HCT116 (cell line): ENCODE results near the gene MYO3B. TPM values are rescaled to one million over a fixed set of nuclear protein-coding genes. Genes with fewer than 3 reads are reported as not detected.

Source experiments
- ATAC-seq: fragments of 200-7000 bp; cut with Tn5 transposase; 2 replicates; pipeline ENCODE4 v1.9.1; 2020; ENCODE audit warnings: mild to moderate bottlenecking, moderate library complexity
- BruUV-seq: library from RNA; stranded (reverse); fragments of 400-500 nt; replicated peaks from 2 replicates; lab custom pipeline; 2021; lab: Mats Ljungman, UMichigan
- CTCF ChIA-PET: fragments of 300-600 bp; sonication (Branson Sonifier 250); formaldehyde crosslinking; loops from one replicate; lab custom pipeline; 2021; ENCODE audit warnings: antibody characterized with exemption; lab: Charles Lee
- POLR2A ChIA-PET: fragments of 300-600, 350-600 bp; sonication (Branson Sonifier 250); formaldehyde crosslinking; loops from one replicate; lab custom pipeline; 2021; ENCODE audit warnings: antibody characterized with exemption; lab: Charles Lee
- RAD21 ChIA-PET, 2 experiments: fragments of 300-600 bp; sonication (Branson Sonifier 250); formaldehyde crosslinking; loops; one replicate each; lab custom pipeline; 2023; ENCODE audit warnings: low total read pairs in 2 of 2; ENCODE audit not compliant: uncharacterized antibody in 2 of 2, unreplicated experiment in 2 of 2, low non-redundant PET in 1 of 2; lab: Charles Lee
- DNase-seq: peaks from one replicate; pipeline ENCODE4 v3.0.0-alpha.2; 2010; ENCODE audit warnings: low read depth, low spot score
- H2AFZ ChIP-seq: fragments of 200-600 bp; shearing (Covaris generic), sonication (generic); 2 replicates; pipeline ENCODE4 v1.6.1; 2017; ENCODE audit warnings: low read depth, mixed run types, mixed read lengths, antibody characterized with exemption, low read length; ENCODE audit not compliant: poor library complexity, severe bottlenecking
- H3K27ac ChIP-seq: 2 replicates; pipeline ENCODE4 v1.5.1; 2012; ENCODE audit warnings: low read depth, low read length
- H3K27me3 ChIP-seq: fragments of 200-600 bp; sonication (generic); 2 replicates; pipeline ENCODE4 v1.6.1; 2016; ENCODE audit warnings: mixed run types, low read length, mixed read lengths; ENCODE audit not compliant: insufficient read depth
- H3K36me3 ChIP-seq, 2 experiments: fragments of 200-500 bp in 1 of 2; fragments of 200-600 bp in 1 of 2; sonication (Bioruptor generic) in 1 of 2; sonication (generic) in 1 of 2; 2 replicates each; pipeline versions ENCODE4 v1.5.1 to v1.6.1; 2014 to 2016; ENCODE audit warnings: low read length in 2 of 2, inconsistent platforms in 1 of 2, mixed read lengths in 1 of 2, mixed run types in 1 of 2; ENCODE audit not compliant: insufficient read depth in 2 of 2, control insufficient read depth in 1 of 2
- H3K4me1 ChIP-seq, 2 experiments: fragments of 200-600 bp in 1 of 2; sonication (generic) in 1 of 2; 2 replicates each; pipeline versions ENCODE4 v1.5.1 to v1.6.1; 2012 to 2017; ENCODE audit warnings: low read length in 2 of 2, inconsistent platforms in 1 of 2, mild to moderate bottlenecking in 1 of 2, mixed read lengths in 1 of 2, mixed run types in 1 of 2, moderate library complexity in 1 of 2; ENCODE audit not compliant: insufficient read depth in 2 of 2, control insufficient read depth in 1 of 2
- H3K4me2 ChIP-seq: fragments of 200-600 bp; sonication (generic); 2 replicates; pipeline ENCODE4 v1.6.1; 2017; ENCODE audit warnings: mixed run types, low read length, mixed read lengths
- H3K4me3 ChIP-seq, 2 experiments: fragments of 200-600 bp in 1 of 2; sonication (generic) in 1 of 2; replicated peaks in 1 of 2; 2 replicates each; pipeline ENCODE4 v1.5.1; 2011 to 2016; ENCODE audit warnings: low read length in 2 of 2, control low read depth in 1 of 2, low read depth in 1 of 2, mild to moderate bottlenecking in 1 of 2, mixed read lengths in 1 of 2, mixed run types in 1 of 2
- H3K79me2 ChIP-seq: fragments of 200-600 bp; sonication (generic); 2 replicates; pipeline ENCODE4 v1.6.1; 2017; ENCODE audit warnings: mild to moderate bottlenecking, mixed run types, low read length, moderate library complexity, mixed read lengths; ENCODE audit not compliant: insufficient read depth
- H3K9ac ChIP-seq: fragments of 200-600 bp; sonication (generic); 2 replicates; pipeline ENCODE4 v1.6.1; 2016; ENCODE audit warnings: low read length, mixed read lengths
- H3K9me2 ChIP-seq: fragments of 200-600 bp; sonication (generic), shearing (Covaris generic); 2 replicates; pipeline ENCODE4 v1.6.1; 2017; ENCODE audit warnings: mixed run types, mild to moderate bottlenecking, moderate library complexity; ENCODE audit not compliant: insufficient read depth
- H3K9me3 ChIP-seq, 2 experiments: fragments of 200-500 bp in 1 of 2; fragments of 200-600 bp in 1 of 2; sonication (Bioruptor generic) in 1 of 2; sonication (generic) in 1 of 2; 2 replicates each; pipeline ENCODE4 v1.6.1; 2014 to 2017; ENCODE audit warnings: low read length in 2 of 2, mixed read lengths in 2 of 2, inconsistent platforms in 1 of 2, low read depth in 1 of 2, mild to moderate bottlenecking in 1 of 2, mixed run types in 1 of 2, moderate library complexity in 1 of 2; ENCODE audit not compliant: control insufficient read depth in 1 of 2, insufficient read depth in 1 of 2
- H4K20me1 ChIP-seq: fragments of 200-600 bp; sonication (generic), shearing (Covaris generic); 2 replicates; pipeline ENCODE4 v1.6.1; 2017; ENCODE audit warnings: mixed run types, mild to moderate bottlenecking, moderate library complexity; ENCODE audit not compliant: insufficient read depth
- FOSL1 ChIP-seq: IDR thresholded peaks from 2 replicates; pipeline ENCODE4 v1.6.1; 2012; ENCODE audit warnings: low read depth
- SIN3A ChIP-seq: IDR thresholded peaks from 2 replicates; pipeline ENCODE4 v1.6.1; 2012; ENCODE audit warnings: low read depth
- TCF7L2 ChIP-seq: IDR thresholded peaks from 2 replicates; pipeline ENCODE4 v1.7.0; 2011; ENCODE audit warnings: borderline replicate concordance, inconsistent platforms; ENCODE audit not compliant: insufficient read depth, insufficient read length; ENCODE audit errors: extremely low read depth
- YY1 ChIP-seq: IDR thresholded peaks from 2 replicates; pipeline ENCODE4 v1.6.1; 2011; ENCODE audit warnings: low read length, low read depth, moderate library complexity, mild to moderate bottlenecking; ENCODE audit not compliant: insufficient replicate concordance; ENCODE audit errors: extremely low read depth
- ZBTB33 ChIP-seq: IDR thresholded peaks from 2 replicates; pipeline ENCODE4 v1.6.1; 2011; ENCODE audit warnings: mild to moderate bottlenecking, low read length, moderate library complexity; ENCODE audit not compliant: insufficient replicate concordance; ENCODE audit errors: extremely low read depth
- ZFX ChIP-seq: fragments of 450-650 bp; IDR thresholded peaks from 2 replicates; pipeline ENCODE4 v1.6.1; 2017
- ZNF274 ChIP-seq: fragments of 200-500 bp; sonication (Bioruptor generic); IDR thresholded peaks from 2 replicates; pipeline ENCODE4 v1.6.1; 2014; ENCODE audit warnings: mild to moderate bottlenecking, low read depth, low read length, inconsistent platforms
- intact Hi-C: fragments of 100-400 bp; cut with micrococcal nuclease; formaldehyde crosslinking; loops from 2 replicates; pipeline ENCODE4 v1.10.0; 2022
- total RNA-seq: library from RNA; stranded (reverse); gene quantifications from one replicate; pipeline ENCODE4 v1.2.1, GENCODE V29; 2021; ENCODE audit not compliant: unreplicated experiment
- TF ChIP-seq, protein P1 (sequence below): IDR thresholded peaks from 2 replicates; pipeline ENCODE4 v1.6.1; 2012

Gene MYO3B
- total RNA-seq, 1 experiment from 2014 or later = not detected

GRCh38 chr2:170237572-170238120, 59.7 kb downstream of the MYO3B start:
- Histone ChIP-seq H3K9me3 (no peaks in the 10 kb centered on the region), H3K9ac (no peak overlapping the region), H3K4me2 (no peak overlapping the region; the same call in 1 of the 2 replicates), H3K27me3 (peaks cover 29% of the 10 kb centered on the region), H3K4me1 (peaks cover 3 to 12% of the 10 kb centered on the region in 2 experiments; a peak in 2 of 4 replicates), H3K4me3 (no peak overlapping the region), H3K36me3 (no peaks in the 10 kb centered on the region), H3K9me2 (no peaks in the 10 kb centered on the region), H3K79me2 (no peaks in the 10 kb centered on the region), H4K20me1 (no peaks in the 10 kb centered on the region), H3K27ac (no peak overlapping the region), H2AFZ (no peak overlapping the region)
- ChIA-PET CTCF (interaction anchor here (1.6 to 2.5 kb wide), 2 partner anchors 124 to 578 kb away, joined by 5 to 19 read pairs; no protein-coding TSS in a partner anchor), RAD21 (no interaction called here), POLR2A (no interaction called here)
- no peak for DNase-seq
- ATAC-seq = no peak
- BruUV-seq = no TSS peak
- TF ChIP-seq SIN3A (no peak), FOSL1 (no peak), YY1 (no peak), ZNF274 (no peak)
- intact Hi-C loops = loop anchor here (2.0 to 10.0 kb wide), 3 partner anchors 85 to 793 kb away; no protein-coding TSS in a partner anchor

DNA sequence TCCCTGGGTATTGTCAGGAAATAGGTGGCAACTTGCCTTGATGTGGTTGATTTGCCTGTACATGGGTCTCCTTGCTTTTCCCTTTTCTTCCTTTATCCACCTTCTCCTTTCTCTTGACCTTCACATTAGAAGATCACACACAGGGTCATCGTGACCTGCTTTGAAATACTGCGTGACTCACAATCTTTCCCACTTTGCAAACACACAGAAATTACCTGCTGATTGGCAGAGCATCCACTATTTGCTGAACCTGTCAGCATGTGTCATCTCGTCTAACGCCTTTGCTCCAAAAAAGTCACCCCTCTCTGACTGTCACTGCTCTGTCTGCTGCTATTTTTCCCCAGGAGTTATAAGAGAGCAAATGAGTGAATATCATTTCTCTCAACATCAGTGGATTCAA, 60.8 kb downstream of the MYO3B start:
- H3K9ac ChIP-seq = no peak overlapping the region
- ChIA-PET RAD21 (no interaction called here), CTCF (no interaction called here), POLR2A (no interaction called here)
- peak; percentile 10 for DNase-seq
- no TSS peak for BruUV-seq
- ATAC-seq = peak; percentile 53
- intact Hi-C loops = loop anchor here (5.0 to 10.0 kb wide), 2 partner anchors 84 to 794 kb away; no protein-coding TSS in a partner anchor
- H3K27me3 ChIP-seq = peaks cover 29% of the 10 kb centered on the region
- no peaks in the 10 kb centered on the region for H3K9me3 ChIP-seq
- no peaks in the 10 kb centered on the region for H4K20me1 ChIP-seq
- no peaks in the 10 kb centered on the region for H3K9me2 ChIP-seq
- H3K79me2 ChIP-seq = no peaks in the 10 kb centered on the region
- peaks cover 3 to 12% of the 10 kb centered on the region in 2 experiments; a peak in 2 of 4 replicates for H3K4me1 ChIP-seq
- no peak overlapping the region for H3K27ac ChIP-seq
- H2AFZ ChIP-seq = no peak overlapping the region
- H3K4me3 ChIP-seq = no peak overlapping the region
- TF ChIP-seq FOSL1 (0 out of 2 replicates have a peak, but pooled peaks have one; percentile 20), ZFX (no peak), ZBTB33 (no peak), SIN3A (no peak), TCF7L2 (peak; percentile 89)
- TF ChIP-seq, protein P1, sequence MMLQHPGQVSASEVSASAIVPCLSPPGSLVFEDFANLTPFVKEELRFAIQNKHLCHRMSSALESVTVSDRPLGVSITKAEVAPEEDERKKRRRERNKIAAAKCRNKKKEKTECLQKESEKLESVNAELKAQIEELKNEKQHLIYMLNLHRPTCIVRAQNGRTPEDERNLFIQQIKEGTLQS = no peak
- no peaks in the 10 kb centered on the region for H3K36me3 ChIP-seq
- peak overlapping the region; percentile 9; the same call in 1 of the 2 replicates for H3K4me2 ChIP-seq
